Osteocyte (in vitro differentiated cells): Measurements from ENCODE around the gene IQGAP3. TPM values are rescaled to one million over a fixed set of nuclear protein-coding genes. Genes with fewer than 3 reads are reported as not detected.

Experiments
- DNase-seq: peaks from one replicate; pipeline ENCODE4 v3.0.0; 2021; ENCODE audit warnings: mixed read lengths; ENCODE audit not compliant: unreplicated experiment; ENCODE audit errors: extremely low spot score
- H3K27ac Mint-ChIP-seq: one replicate; pipeline ENCODE4 v1.8.0; 2021; ENCODE audit warnings: mild to moderate bottlenecking, mixed read lengths; ENCODE audit not compliant: unreplicated experiment
- H3K27me3 Mint-ChIP-seq: one replicate; pipeline ENCODE4 v1.8.0; 2021; ENCODE audit warnings: mixed read lengths; ENCODE audit not compliant: unreplicated experiment
- H3K36me3 Mint-ChIP-seq: one replicate; pipeline ENCODE4 v1.8.0; 2021; ENCODE audit warnings: mixed read lengths; ENCODE audit not compliant: unreplicated experiment
- H3K4me1 Mint-ChIP-seq: one replicate; pipeline ENCODE4 v1.8.0; 2021; ENCODE audit warnings: mixed read lengths; ENCODE audit not compliant: unreplicated experiment
- H3K4me3 Mint-ChIP-seq: one replicate; pipeline ENCODE4 v1.8.0; 2021; ENCODE audit warnings: mild to moderate bottlenecking, moderate library complexity, mixed read lengths; ENCODE audit not compliant: unreplicated experiment
- H3K9me3 Mint-ChIP-seq: one replicate; pipeline ENCODE4 v1.8.0; 2021; ENCODE audit warnings: mixed read lengths; ENCODE audit not compliant: unreplicated experiment
- total RNA-seq: library from RNA; stranded (reverse); gene quantifications from 2 replicates; pipeline ENCODE4 v1.2.1, GENCODE V29; 2021
- TF ChIP-seq, protein P1 (sequence below): fragments of 200-600 bp; sonication (generic); IDR thresholded peaks from 2 replicates; pipeline ENCODE4 v1.5.0; 2021; ENCODE audit warnings: antibody characterized with exemption, mild to moderate bottlenecking, moderate library complexity

Gene IQGAP3
- total RNA-seq, 1 donor from 2014 or later, result 9.8 TPM

- Mint-ChIP-seq H3K27me3 (peaks cover 7% of the 10 kb centered on the region), H3K4me3 (no peak overlapping the region), H3K4me1 (no peaks in the 10 kb centered on the region), H3K36me3 (no peaks in the 10 kb centered on the region), H3K9me3 (no peaks in the 10 kb centered on the region), H3K27ac (no peak overlapping the region)
- TF ChIP-seq, protein P1, sequence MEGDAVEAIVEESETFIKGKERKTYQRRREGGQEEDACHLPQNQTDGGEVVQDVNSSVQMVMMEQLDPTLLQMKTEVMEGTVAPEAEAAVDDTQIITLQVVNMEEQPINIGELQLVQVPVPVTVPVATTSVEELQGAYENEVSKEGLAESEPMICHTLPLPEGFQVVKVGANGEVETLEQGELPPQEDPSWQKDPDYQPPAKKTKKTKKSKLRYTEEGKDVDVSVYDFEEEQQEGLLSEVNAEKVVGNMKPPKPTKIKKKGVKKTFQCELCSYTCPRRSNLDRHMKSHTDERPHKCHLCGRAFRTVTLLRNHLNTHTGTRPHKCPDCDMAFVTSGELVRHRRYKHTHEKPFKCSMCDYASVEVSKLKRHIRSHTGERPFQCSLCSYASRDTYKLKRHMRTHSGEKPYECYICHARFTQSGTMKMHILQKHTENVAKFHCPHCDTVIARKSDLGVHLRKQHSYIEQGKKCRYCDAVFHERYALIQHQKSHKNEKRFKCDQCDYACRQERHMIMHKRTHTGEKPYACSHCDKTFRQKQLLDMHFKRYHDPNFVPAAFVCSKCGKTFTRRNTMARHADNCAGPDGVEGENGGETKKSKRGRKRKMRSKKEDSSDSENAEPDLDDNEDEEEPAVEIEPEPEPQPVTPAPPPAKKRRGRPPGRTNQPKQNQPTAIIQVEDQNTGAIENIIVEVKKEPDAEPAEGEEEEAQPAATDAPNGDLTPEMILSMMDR, result no peak
- no peak for DNase-seq
Measured at GRCh38 chr1:156513185-156513584, 59.2 kb downstream of the IQGAP3 start.

- Mint-ChIP-seq H3K36me3 (no peaks in the 10 kb centered on the region), H3K4me1 (no peaks in the 10 kb centered on the region), H3K9me3 (no peaks in the 10 kb centered on the region), H3K27me3 (peaks cover 7% of the 10 kb centered on the region), H3K4me3 (no peak overlapping the region), H3K27ac (no peak overlapping the region)
- TF ChIP-seq, protein P1, result no peak
- no peak for DNase-seq
Measured at GRCh38 chr1:156511644-156512043, 60.7 kb downstream of the IQGAP3 start.

DNA sequence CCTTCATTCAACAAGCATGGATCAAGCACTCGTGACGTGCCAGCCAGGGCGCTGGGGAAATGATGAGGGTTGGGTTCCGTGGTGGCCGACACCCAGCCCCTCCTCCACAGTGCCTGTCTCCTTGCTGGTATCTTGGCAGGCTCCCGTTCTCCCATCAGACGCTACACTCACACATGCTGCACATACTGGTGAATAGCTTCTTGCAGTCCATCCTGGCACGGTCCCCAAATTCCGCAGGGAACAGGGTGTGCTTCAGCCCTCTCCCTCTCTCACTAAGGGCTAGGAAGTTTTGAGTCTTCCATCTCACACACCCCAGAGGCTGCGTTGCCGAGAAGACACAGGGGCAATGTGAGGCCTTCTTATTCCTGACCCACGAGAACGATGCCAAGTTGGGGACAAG, 61.7 kb downstream of the IQGAP3 start:
- DNase-seq, result no peak
- Mint-ChIP-seq H3K36me3 (no peaks in the 10 kb centered on the region), H3K27me3 (peaks cover 7% of the 10 kb centered on the region), H3K27ac (no peak overlapping the region), H3K4me3 (no peak overlapping the region), H3K4me1 (peaks cover 4% of the 10 kb centered on the region), H3K9me3 (no peaks in the 10 kb centered on the region)
- TF ChIP-seq, protein P1, result no peak

GRCh38 chr1:156509424-156510034, 62.8 kb downstream of the IQGAP3 start:
- DNase-seq, result no peak
- H3K36me3 Mint-ChIP-seq, result no peaks in the 10 kb centered on the region
- peaks cover 7% of the 10 kb centered on the region for H3K27me3 Mint-ChIP-seq
- no peak overlapping the region for H3K27ac Mint-ChIP-seq
- peaks cover 14% of the 10 kb centered on the region for H3K4me1 Mint-ChIP-seq
- no peaks in the 10 kb centered on the region for H3K9me3 Mint-ChIP-seq
- TF ChIP-seq, protein P1, result no peak
- no peak overlapping the region for H3K4me3 Mint-ChIP-seq

- H3K27me3 Mint-ChIP-seq, result peaks cover 7% of the 10 kb centered on the region
- H3K27ac Mint-ChIP-seq, result no peak overlapping the region
- H3K9me3 Mint-ChIP-seq, result no peaks in the 10 kb centered on the region
- TF ChIP-seq, protein P1, result no peak
- DNase-seq, result no peak
- H3K4me1 Mint-ChIP-seq, result peaks cover 21% of the 10 kb centered on the region
- no peaks in the 10 kb centered on the region for H3K36me3 Mint-ChIP-seq
- no peak overlapping the region for H3K4me3 Mint-ChIP-seq
Measured at GRCh38 chr1:156508955-156509234, 63.5 kb downstream of the IQGAP3 start.
